Smooth muscle cell of the pulmonary artery (primary cell): ENCODE data around the gene C21orf91. TPM values are rescaled to one million over a fixed set of nuclear protein-coding genes. Genes with fewer than 3 reads are reported as not detected.

Experiments
- total RNA-seq: library from RNA; depleted of rRNA; stranded (reverse); fragments of >200 nt; gene quantifications from 2 replicates; pipeline ENCODE4 v1.2.3, GENCODE V29; 2014

C21orf91 gene
- 4.9 and 6.1 TPM in 2 replicates for total RNA-seq

DNA sequence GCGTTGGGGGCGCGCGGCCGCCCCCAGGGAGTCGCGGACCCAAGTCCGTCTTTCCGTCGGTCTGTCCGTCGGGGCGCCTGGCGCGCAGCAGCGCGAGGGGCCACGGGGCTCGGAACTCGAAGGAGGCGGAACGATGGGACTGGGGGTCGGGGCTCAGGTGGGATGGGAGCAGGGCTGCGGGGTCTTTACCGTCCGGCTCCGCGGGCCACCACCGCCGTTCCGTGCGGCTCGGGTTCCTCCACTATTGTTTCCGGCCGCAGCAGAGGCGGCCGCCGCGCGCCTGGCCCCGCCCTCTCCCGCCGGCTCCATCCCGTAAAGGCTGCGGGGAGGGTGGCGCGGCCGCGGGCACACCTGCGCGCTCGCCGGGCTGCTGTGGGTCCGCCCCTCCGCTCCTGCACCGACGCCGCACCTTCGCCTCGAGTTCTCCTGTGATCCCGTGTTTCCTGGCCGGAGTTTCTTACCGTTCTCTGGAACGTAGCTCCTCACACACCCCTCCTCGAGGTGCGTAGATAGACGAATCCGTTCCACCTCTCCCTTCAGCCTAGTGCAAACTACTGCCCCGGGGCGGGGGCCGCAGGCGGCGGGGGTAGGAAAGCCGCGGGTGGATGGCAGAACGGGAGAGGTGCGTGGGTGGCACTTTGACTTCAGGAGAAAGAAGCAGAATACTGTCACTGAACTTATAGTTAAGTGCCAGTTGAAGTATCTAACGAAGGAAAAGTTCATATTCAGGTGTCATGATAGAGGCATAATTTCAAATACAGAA is at the start of gene C21orf91:
Gene C21orf91 (minus strand): TSS at position 243 of the 763 bp plus-strand sequence. CDS start 1,038 bp downstream, outside the sequence.

Other genes starting within 250 kb of the C21orf91 start
- 16.1 and 18.9 TPM in 2 replicates for gene BTG3, start 206.5 kb downstream of the C21orf91 start, total RNA-seq